Thyroid gland (tissue), 4 donors: ENCODE data around the gene SLC25A10.

Source experiments
- POLR2A ChIP-seq, 2 donors: fragments of 450-650 bp; IDR thresholded peaks; one replicate each; pipeline ENCODE4 v1.6.1; 2017; ENCODE audit warnings: antibody characterized with exemption in 2 of 2, mild to moderate bottlenecking in 2 of 2, moderate library complexity in 1 of 2
- TF ChIP-seq, protein P1 (sequence below), 6 experiments: fragments of 200-600 bp in 3 of 6; fragments of 450-650 bp in 3 of 6; sonication (generic) in 3 of 6; IDR thresholded peaks; one replicate each; pipeline ENCODE4 v1.5.1; 2016 to 2019; ENCODE audit warnings: antibody characterized with exemption in 6 of 6, mild to moderate bottlenecking in 2 of 6, inconsistent platforms in 1 of 6, moderate library complexity in 1 of 6

DNA sequence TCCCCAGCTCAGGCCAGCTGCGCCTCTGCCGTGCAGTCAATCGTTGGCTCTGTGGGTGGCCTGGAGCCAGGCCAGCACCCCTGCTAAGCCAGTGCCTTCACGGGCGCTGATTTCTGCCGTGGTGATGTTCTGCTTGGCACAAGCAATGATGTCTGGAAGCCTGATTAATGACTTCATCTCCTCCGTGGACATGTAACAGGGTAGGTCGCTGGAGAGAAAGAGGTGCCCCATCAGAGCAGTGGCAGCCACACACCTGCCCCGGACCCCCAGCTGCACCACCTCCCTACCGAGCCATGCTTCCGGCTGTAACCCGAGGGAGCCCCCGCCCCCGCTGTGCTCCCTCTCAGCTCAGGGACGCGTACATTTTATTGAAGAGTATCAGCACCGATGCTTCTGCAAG, 30.4 kb upstream of the SLC25A10 start:
- TF ChIP-seq POLR2A (IDR thresholded peaks at IDR 0.05), result no peak
- TF ChIP-seq, protein P1, sequence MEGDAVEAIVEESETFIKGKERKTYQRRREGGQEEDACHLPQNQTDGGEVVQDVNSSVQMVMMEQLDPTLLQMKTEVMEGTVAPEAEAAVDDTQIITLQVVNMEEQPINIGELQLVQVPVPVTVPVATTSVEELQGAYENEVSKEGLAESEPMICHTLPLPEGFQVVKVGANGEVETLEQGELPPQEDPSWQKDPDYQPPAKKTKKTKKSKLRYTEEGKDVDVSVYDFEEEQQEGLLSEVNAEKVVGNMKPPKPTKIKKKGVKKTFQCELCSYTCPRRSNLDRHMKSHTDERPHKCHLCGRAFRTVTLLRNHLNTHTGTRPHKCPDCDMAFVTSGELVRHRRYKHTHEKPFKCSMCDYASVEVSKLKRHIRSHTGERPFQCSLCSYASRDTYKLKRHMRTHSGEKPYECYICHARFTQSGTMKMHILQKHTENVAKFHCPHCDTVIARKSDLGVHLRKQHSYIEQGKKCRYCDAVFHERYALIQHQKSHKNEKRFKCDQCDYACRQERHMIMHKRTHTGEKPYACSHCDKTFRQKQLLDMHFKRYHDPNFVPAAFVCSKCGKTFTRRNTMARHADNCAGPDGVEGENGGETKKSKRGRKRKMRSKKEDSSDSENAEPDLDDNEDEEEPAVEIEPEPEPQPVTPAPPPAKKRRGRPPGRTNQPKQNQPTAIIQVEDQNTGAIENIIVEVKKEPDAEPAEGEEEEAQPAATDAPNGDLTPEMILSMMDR (IDR thresholded peaks at IDR 0.05), result no peak
